Neural cell (in vitro differentiated cells): Measurements from ENCODE around the gene EPB41L5. TPM values are rescaled to one million over a fixed set of nuclear protein-coding genes. Genes with fewer than 3 reads are reported as not detected.

Experiments used
- H2AFZ ChIP-seq: fragments of 200-600, 300-800 bp; sonication (generic), shearing (Covaris generic); 2 replicates; pipeline ENCODE4 v1.6.0; 2014; ENCODE audit warnings: low read depth, mild to moderate bottlenecking, antibody characterized with exemption, low read length, moderate library complexity
- H3F3A ChIP-seq: fragments of 200-600 bp; shearing (Covaris generic); 2 replicates; pipeline ENCODE4 v1.6.1; 2016; ENCODE audit warnings: mild to moderate bottlenecking, moderate library complexity, mixed read lengths, antibody characterized with exemption, low read length; ENCODE audit not compliant: insufficient read depth, poor library complexity, severe bottlenecking
- H3K27ac ChIP-seq: fragments of 200-600, 300-800 bp; sonication (generic), shearing (Covaris generic); 2 replicates; pipeline ENCODE4 v1.5.1; 2014; ENCODE audit warnings: mild to moderate bottlenecking, low read length, moderate library complexity
- H3K27me3 ChIP-seq: fragments of 300-800, 200-600 bp; sonication (generic), shearing (Covaris generic); 2 replicates; pipeline ENCODE4 v1.6.0; 2014; ENCODE audit warnings: mild to moderate bottlenecking, low read depth, low read length, moderate library complexity; ENCODE audit not compliant: insufficient read depth
- H3K36me3 ChIP-seq: fragments of 300-800, 200-600 bp; sonication (generic), shearing (Covaris generic); 2 replicates; pipeline ENCODE4 v1.5.1; 2014; ENCODE audit warnings: mild to moderate bottlenecking, antibody characterized with exemption, low read length, moderate library complexity; ENCODE audit not compliant: insufficient read depth
- H3K4me2 ChIP-seq: fragments of 300-800, 200-600 bp; sonication (generic), shearing (Covaris generic); 2 replicates; pipeline ENCODE4 v1.6.0; 2014; ENCODE audit warnings: mild to moderate bottlenecking, low read length
- H3K4me3 ChIP-seq: fragments of 300-800, 200-600 bp; sonication (generic), shearing (Covaris generic); 2 replicates; pipeline ENCODE4 v1.5.1; 2014; ENCODE audit warnings: mild to moderate bottlenecking, low read length, moderate library complexity
- H3K79me2 ChIP-seq: fragments of 200-600 bp; shearing (Covaris generic); replicated peaks from 2 replicates; pipeline ENCODE4 v1.6.0; 2014; ENCODE audit warnings: mild to moderate bottlenecking, low read length, moderate library complexity; ENCODE audit not compliant: insufficient read depth
- H3K9ac ChIP-seq: fragments of 300-800, 200-600 bp; sonication (generic), shearing (Covaris generic); 2 replicates; pipeline ENCODE4 v1.6.1; 2016; ENCODE audit warnings: mild to moderate bottlenecking, low read length, mixed read lengths
- H3K9me2 ChIP-seq: fragments of 200-600 bp; shearing (Covaris generic); 2 replicates; pipeline ENCODE4 v1.6.1; 2016; ENCODE audit warnings: mild to moderate bottlenecking, low read length, mixed read lengths; ENCODE audit not compliant: insufficient read depth
- H3K9me3 ChIP-seq: fragments of 200-600, 300-800 bp; sonication (generic), shearing (Covaris generic); 2 replicates; pipeline ENCODE4 v1.6.1; 2016; ENCODE audit warnings: mild to moderate bottlenecking, mixed run types, low read length, moderate library complexity, mixed read lengths
- H4K20me1 ChIP-seq: fragments of 200-600 bp; shearing (Covaris generic); 2 replicates; pipeline ENCODE4 v1.6.1; 2016; ENCODE audit warnings: mild to moderate bottlenecking, mixed run types; ENCODE audit not compliant: insufficient read depth
- EP300 ChIP-seq: fragments of 450-650 bp; conservative IDR thresholded peaks from 2 replicates; pipeline ENCODE4 v1.6.1; 2014; ENCODE audit warnings: antibody characterized with exemption, mild to moderate bottlenecking, moderate library complexity; ENCODE audit not compliant: poor library complexity, severe bottlenecking
- EZH2 ChIP-seq: fragments of 200-600, 300-800 bp; shearing (Covaris generic), sonication (generic); IDR thresholded peaks from 2 replicates; pipeline ENCODE4 v1.6.1; 2014; ENCODE audit warnings: antibody characterized with exemption, low read length, borderline replicate concordance, mild to moderate bottlenecking; ENCODE audit not compliant: insufficient read depth, poor library complexity, severe bottlenecking
- MXI1 ChIP-seq: fragments of 450-650 bp; conservative IDR thresholded peaks from 2 replicates; pipeline ENCODE4 v1.6.1; 2014; ENCODE audit warnings: antibody characterized with exemption, mild to moderate bottlenecking; ENCODE audit not compliant: poor library complexity, severe bottlenecking
- POLR2AphosphoS5 ChIP-seq: IDR thresholded peaks from 2 replicates; pipeline ENCODE4 v1.6.1; 2012
- RAD21 ChIP-seq: fragments of 450-650 bp; conservative IDR thresholded peaks from 2 replicates; pipeline ENCODE4 v1.6.1; 2014; ENCODE audit warnings: antibody characterized with exemption, mild to moderate bottlenecking, moderate library complexity
- SMC3 ChIP-seq: fragments of 450-650 bp; conservative IDR thresholded peaks from 2 replicates; pipeline ENCODE4 v1.6.1; 2014; ENCODE audit warnings: antibody characterized with exemption, mild to moderate bottlenecking, moderate library complexity; ENCODE audit not compliant: poor library complexity
- TAF1 ChIP-seq: IDR thresholded peaks from 2 replicates; pipeline ENCODE4 v1.6.1; 2012; ENCODE audit warnings: low read depth
- polyA plus RNA-seq: library from polyadenylated mRNA; depleted of rRNA; stranded (reverse); fragments of >200 nt; gene quantifications from 2 replicates; pipeline ENCODE4 v1.2.3, GENCODE V29; 2014
- TF ChIP-seq, protein P1 (sequence below): fragments of 450-650 bp; IDR thresholded peaks from 2 replicates; pipeline ENCODE4 v1.5.1; 2014; ENCODE audit warnings: antibody characterized with exemption, mild to moderate bottlenecking, moderate library complexity; ENCODE audit not compliant: poor library complexity, severe bottlenecking
- TF ChIP-seq, protein P2 (sequence below): IDR thresholded peaks from 2 replicates; pipeline ENCODE4 v1.6.1; 2012; ENCODE audit warnings: borderline replicate concordance

The EPB41L5 gene
- polyA plus RNA-seq, 1 donor from 2014 or later = 32.9 TPM

DNA sequence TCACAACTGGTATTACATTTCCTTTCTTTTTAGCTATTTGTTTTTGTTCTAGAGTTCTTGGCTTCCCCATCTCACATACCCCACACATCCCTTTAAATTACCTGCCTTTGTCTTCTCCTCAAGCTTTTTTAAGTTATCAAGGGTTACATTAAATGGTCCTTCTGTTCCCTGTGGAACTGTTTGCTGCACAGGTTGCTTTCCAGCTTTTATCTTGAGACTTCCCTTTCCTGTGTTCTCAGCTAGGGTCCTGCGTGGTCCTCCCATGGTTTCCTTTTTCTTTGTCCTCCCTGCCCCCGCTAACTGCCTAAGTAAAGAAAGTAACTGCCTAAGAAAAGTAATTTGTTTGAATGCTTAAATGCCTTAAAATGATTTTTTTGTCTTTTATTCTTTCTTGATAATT lies 66.8 kb downstream of the EPB41L5 start:
- no peak overlapping the region for H3K4me2 ChIP-seq
- H3K4me3 ChIP-seq = no peak overlapping the region
- H3K36me3 ChIP-seq = peaks cover 6% of the 10 kb centered on the region
- no peaks in the 10 kb centered on the region for H4K20me1 ChIP-seq
- H3K9me3 ChIP-seq = no peaks in the 10 kb centered on the region
- H3K79me2 ChIP-seq = no peaks in the 10 kb centered on the region
- no peaks in the 10 kb centered on the region for H3K27me3 ChIP-seq
- H3K9me2 ChIP-seq = no peaks in the 10 kb centered on the region
- no peak overlapping the region for H3K27ac ChIP-seq
- no peak overlapping the region for H2AFZ ChIP-seq
- H3K9ac ChIP-seq = no peak overlapping the region
- H3F3A ChIP-seq = no peaks in the 10 kb centered on the region
- TF ChIP-seq, protein P1, sequence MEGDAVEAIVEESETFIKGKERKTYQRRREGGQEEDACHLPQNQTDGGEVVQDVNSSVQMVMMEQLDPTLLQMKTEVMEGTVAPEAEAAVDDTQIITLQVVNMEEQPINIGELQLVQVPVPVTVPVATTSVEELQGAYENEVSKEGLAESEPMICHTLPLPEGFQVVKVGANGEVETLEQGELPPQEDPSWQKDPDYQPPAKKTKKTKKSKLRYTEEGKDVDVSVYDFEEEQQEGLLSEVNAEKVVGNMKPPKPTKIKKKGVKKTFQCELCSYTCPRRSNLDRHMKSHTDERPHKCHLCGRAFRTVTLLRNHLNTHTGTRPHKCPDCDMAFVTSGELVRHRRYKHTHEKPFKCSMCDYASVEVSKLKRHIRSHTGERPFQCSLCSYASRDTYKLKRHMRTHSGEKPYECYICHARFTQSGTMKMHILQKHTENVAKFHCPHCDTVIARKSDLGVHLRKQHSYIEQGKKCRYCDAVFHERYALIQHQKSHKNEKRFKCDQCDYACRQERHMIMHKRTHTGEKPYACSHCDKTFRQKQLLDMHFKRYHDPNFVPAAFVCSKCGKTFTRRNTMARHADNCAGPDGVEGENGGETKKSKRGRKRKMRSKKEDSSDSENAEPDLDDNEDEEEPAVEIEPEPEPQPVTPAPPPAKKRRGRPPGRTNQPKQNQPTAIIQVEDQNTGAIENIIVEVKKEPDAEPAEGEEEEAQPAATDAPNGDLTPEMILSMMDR = no peak
- TF ChIP-seq, protein P2, sequence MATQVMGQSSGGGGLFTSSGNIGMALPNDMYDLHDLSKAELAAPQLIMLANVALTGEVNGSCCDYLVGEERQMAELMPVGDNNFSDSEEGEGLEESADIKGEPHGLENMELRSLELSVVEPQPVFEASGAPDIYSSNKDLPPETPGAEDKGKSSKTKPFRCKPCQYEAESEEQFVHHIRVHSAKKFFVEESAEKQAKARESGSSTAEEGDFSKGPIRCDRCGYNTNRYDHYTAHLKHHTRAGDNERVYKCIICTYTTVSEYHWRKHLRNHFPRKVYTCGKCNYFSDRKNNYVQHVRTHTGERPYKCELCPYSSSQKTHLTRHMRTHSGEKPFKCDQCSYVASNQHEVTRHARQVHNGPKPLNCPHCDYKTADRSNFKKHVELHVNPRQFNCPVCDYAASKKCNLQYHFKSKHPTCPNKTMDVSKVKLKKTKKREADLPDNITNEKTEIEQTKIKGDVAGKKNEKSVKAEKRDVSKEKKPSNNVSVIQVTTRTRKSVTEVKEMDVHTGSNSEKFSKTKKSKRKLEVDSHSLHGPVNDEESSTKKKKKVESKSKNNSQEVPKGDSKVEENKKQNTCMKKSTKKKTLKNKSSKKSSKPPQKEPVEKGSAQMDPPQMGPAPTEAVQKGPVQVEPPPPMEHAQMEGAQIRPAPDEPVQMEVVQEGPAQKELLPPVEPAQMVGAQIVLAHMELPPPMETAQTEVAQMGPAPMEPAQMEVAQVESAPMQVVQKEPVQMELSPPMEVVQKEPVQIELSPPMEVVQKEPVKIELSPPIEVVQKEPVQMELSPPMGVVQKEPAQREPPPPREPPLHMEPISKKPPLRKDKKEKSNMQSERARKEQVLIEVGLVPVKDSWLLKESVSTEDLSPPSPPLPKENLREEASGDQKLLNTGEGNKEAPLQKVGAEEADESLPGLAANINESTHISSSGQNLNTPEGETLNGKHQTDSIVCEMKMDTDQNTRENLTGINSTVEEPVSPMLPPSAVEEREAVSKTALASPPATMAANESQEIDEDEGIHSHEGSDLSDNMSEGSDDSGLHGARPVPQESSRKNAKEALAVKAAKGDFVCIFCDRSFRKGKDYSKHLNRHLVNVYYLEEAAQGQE = no peak
- TF ChIP-seq SMC3 (no peak), MXI1 (no peak), EZH2 (no peak), EP300 (no peak), TAF1 (no peak), POLR2AphosphoS5 (no peak), RAD21 (no peak)

DNA sequence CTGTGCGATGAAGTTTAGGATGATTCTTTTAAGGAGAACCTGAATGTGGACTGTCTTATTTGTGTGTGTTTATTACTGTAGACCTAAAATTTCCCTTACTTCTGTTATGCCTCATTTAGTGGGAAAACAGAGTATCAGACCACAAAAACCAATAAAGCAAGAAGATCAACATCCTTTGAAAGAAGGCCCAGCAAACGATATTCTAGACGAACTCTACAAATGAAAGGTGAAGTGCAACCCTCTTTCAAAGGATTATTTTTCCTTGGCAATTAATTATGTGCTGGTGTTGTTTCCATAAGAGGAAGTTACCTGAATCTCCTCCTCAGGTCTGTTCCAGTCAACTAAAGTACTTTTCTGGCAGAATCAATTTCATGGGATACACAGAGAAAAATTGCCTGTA lies 78.6 kb downstream of the EPB41L5 start:
- peaks cover 25% of the 10 kb centered on the region for H3K36me3 ChIP-seq
- H3K4me3 ChIP-seq = no peak overlapping the region
- H3K9me2 ChIP-seq = no peaks in the 10 kb centered on the region
- H3K27ac ChIP-seq = no peak overlapping the region
- H3F3A ChIP-seq = no peaks in the 10 kb centered on the region
- no peak for TF ChIP-seq POLR2AphosphoS5
- TF ChIP-seq, protein P1 = no peak
- TF ChIP-seq RAD21 = no peak
- TF ChIP-seq, protein P2 = no peak
- TF ChIP-seq MXI1 = no peak
- TF ChIP-seq EP300 = no peak
- TF ChIP-seq TAF1 = no peak
- no peak for TF ChIP-seq EZH2
- TF ChIP-seq SMC3 = no peak
- no peak overlapping the region for H2AFZ ChIP-seq
- H3K9me3 ChIP-seq = no peaks in the 10 kb centered on the region
- H3K4me2 ChIP-seq = no peak overlapping the region
- H3K9ac ChIP-seq = no peak overlapping the region
- no peaks in the 10 kb centered on the region for H3K27me3 ChIP-seq
- H4K20me1 ChIP-seq = no peaks in the 10 kb centered on the region
- H3K79me2 ChIP-seq = no peaks in the 10 kb centered on the region
